AG04450 (cell line): ENCODE data around the gene ZIC5. TPM values are rescaled to one million over a fixed set of nuclear protein-coding genes. Genes with fewer than 3 reads are reported as not detected.

Experiments
- CTCF ChIA-PET: fragments of 300-600, 350-600 bp; formaldehyde crosslinking; extraction: SDS; loops from one replicate; lab custom pipeline; 2022; ENCODE audit warnings: antibody characterized with exemption, inconsistent platforms; lab: Charles Lee
- POLR2A ChIA-PET: fragments of 350-600 bp; formaldehyde crosslinking; extraction: SDS; loops from one replicate; lab custom pipeline; 2021; ENCODE audit warnings: antibody characterized with exemption, inconsistent platforms; lab: Yijun Ruan, JAX
- DNase-seq: peaks from one replicate; pipeline ENCODE4 v3.0.0-alpha.2; 2011; ENCODE audit warnings: low read depth, low spot score
- H3K27ac ChIP-seq: one replicate; pipeline ENCODE4 v1.5.1; 2012; ENCODE audit warnings: low read depth, low read length, control low read depth
- H3K27me3 ChIP-seq: one replicate; pipeline ENCODE4 v1.6.0; 2012; ENCODE audit warnings: low read length; ENCODE audit not compliant: control insufficient read depth, insufficient read depth
- H3K4me3 ChIP-seq: 2 replicates; pipeline ENCODE4 v1.5.1; 2011; ENCODE audit warnings: mild to moderate bottlenecking, low read depth, low read length, control low read depth
- H3K9me3 ChIP-seq: 2 replicates; pipeline ENCODE4 v1.5.1; 2012; ENCODE audit warnings: low read length; ENCODE audit not compliant: control insufficient read depth, insufficient read depth
- polyA plus RNA-seq: library from polyadenylated mRNA; depleted of rRNA; stranded (reverse); fragments of >200 nt; gene quantifications from 2 replicates; pipeline ENCODE4 v1.2.3, GENCODE V29; 2011
- TF ChIP-seq, protein P1 (sequence below): IDR thresholded peaks from 2 replicates; pipeline ENCODE4 v1.5.1; 2011; ENCODE audit warnings: low read depth, low read length, control low read depth, inconsistent platforms

The ZIC5 gene
- polyA plus RNA-seq, 1 experiment: not detected

DNA sequence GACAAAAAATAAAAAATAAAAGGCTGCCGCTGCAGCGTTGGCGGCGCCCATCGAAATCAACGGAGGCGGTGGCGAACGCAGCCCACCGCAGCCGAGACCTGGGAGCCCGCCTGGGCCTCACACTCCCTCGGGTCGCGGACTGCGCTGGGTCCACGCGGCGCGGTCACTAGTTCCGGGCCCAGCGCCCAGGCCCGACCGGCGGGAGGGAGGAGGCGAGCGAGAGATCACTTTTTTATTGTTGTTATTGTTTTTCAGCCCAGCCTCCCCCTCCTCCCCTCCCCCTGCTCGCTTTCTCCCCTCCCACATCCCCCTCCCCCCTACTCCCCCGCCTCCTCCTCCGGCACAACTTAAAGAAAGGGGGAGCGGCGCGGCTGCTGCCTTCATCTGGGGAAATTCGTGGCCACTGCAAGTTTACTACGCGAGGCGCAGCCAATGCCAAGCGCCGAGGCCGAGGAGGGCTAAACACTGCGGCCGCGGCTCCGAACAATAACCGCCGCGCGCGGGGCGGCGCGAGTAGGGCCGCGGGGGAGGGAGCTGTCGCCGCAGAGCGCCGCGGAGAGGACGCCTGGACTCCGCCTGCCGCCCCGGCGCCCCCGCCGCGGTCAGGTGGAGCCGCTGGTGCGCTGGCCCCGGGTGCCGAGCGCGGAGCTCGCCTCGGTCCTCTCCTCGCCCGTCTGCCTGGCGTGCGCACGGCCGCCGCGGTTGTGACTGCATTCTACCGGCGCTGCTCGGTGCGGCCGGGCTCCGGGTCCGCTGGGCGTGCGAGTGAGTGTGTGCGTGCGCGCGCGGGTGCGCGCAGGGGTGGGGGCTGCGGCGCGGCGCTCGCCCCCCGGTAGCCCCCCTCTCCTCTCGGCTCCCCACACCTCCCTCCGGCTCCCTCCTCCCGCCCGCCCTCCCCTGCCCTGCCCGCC lies 9.5 kb upstream of the ZIC5 start:
- Histone ChIP-seq H3K4me3 (peak overlapping the region; percentile 44), H3K27me3 (peaks cover 80% of the 10 kb centered on the region), H3K9me3 (peaks cover 17% of the 10 kb centered on the region), H3K27ac (no peak overlapping the region)
- TF ChIP-seq, protein P1, sequence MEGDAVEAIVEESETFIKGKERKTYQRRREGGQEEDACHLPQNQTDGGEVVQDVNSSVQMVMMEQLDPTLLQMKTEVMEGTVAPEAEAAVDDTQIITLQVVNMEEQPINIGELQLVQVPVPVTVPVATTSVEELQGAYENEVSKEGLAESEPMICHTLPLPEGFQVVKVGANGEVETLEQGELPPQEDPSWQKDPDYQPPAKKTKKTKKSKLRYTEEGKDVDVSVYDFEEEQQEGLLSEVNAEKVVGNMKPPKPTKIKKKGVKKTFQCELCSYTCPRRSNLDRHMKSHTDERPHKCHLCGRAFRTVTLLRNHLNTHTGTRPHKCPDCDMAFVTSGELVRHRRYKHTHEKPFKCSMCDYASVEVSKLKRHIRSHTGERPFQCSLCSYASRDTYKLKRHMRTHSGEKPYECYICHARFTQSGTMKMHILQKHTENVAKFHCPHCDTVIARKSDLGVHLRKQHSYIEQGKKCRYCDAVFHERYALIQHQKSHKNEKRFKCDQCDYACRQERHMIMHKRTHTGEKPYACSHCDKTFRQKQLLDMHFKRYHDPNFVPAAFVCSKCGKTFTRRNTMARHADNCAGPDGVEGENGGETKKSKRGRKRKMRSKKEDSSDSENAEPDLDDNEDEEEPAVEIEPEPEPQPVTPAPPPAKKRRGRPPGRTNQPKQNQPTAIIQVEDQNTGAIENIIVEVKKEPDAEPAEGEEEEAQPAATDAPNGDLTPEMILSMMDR: no peak
- DNase-seq: no peak
- CTCF ChIA-PET: interaction anchor here (1.4 kb wide), 1 partner anchor 254 kb away, joined by 4 read pairs; no protein-coding TSS in a partner anchor
- POLR2A ChIA-PET: no interaction called here

DNA sequence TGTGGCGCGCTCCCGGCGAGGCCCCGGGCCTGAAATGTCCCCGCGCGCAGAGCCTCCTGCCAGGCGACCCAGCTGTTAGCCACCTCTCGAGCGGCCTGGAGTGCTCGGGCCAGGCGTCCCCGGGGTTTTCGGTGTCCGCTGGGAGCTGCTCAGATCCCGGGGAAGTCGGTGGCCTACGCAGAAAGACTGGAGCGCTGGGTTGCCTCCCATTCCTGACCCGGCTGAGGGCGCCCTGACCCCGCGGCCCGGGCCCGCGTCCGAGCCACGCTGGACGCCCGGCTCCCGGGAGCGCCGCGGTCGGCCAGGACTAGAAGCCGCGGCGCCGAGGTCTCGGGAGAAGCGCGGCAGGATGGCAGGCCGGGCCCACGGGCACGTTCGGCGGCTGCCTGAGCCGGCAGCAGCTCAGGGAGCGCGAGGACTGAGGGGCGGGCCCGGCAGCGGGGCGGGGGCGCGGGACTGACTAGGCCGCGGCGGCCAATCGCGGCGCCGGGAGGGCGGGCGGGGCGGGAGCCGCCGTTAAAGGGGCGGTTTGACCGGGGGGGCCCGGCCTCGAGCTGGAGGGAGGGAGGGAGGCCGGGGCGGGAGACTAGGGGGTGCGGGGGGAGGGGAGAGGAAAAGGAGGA lies 8.7 kb upstream of the ZIC5 start:
- TF ChIP-seq, protein P1: no peak
- Histone ChIP-seq H3K27ac (no peak overlapping the region), H3K4me3 (peak overlapping the region; percentile 44), H3K27me3 (peaks cover 81% of the 10 kb centered on the region), H3K9me3 (peaks cover 23% of the 10 kb centered on the region)
- ChIA-PET POLR2A (no interaction called here), CTCF (interaction anchor here (0.6 to 1.4 kb wide), 2 partner anchors 255 to 324 kb away, joined by 4 to 8 read pairs; no protein-coding TSS in a partner anchor)
- DNase-seq: no peak

DNA sequence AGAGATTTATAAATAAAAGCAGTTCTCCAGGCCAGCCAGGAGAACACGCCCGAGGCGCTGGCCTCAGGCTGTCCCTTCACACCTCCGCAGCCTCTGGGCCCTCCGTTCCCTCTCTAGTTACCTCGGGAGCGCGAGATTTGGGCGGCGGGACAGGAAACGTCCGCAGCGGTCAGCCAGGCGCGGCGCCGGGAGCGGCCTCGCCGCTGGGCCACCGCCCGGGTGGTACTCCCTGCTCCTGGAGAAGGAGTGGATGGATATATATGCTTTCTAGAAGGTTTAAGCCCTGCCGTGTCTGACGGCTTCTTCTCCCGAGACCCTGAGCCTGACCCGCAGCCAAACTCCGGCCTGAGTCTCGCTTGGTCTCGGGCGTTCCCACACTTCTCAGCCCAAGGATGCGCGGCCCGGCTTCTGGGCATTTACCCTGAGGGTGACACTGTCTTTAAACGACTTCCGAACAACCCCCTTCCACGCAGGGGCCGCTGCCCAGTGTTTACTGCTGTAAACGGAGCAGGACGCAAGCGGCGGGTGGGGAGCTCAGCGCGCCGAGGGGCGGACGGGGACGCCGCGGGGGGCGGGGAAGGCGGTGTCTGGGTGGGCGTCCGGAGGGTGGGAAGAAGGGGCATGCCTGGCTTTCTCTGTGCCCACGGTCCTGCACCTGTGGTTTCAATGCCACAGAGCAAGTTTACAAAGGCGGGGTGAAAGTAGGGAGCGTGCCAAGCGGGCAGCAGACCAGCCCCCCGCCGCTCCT lies 8.1 kb upstream of the ZIC5 start:
- H3K27me3 ChIP-seq: peaks cover 82% of the 10 kb centered on the region
- no peak overlapping the region; the same call in 1 of the 2 replicates for H3K4me3 ChIP-seq
- CTCF ChIA-PET: interaction anchor here (1.4 kb wide), 1 partner anchor 256 kb away, joined by 4 read pairs; no protein-coding TSS in a partner anchor
- H3K27ac ChIP-seq: no peak overlapping the region
- no peak for DNase-seq
- peaks cover 26% of the 10 kb centered on the region for H3K9me3 ChIP-seq
- TF ChIP-seq, protein P1: no peak
- POLR2A ChIA-PET: no interaction called here

DNA sequence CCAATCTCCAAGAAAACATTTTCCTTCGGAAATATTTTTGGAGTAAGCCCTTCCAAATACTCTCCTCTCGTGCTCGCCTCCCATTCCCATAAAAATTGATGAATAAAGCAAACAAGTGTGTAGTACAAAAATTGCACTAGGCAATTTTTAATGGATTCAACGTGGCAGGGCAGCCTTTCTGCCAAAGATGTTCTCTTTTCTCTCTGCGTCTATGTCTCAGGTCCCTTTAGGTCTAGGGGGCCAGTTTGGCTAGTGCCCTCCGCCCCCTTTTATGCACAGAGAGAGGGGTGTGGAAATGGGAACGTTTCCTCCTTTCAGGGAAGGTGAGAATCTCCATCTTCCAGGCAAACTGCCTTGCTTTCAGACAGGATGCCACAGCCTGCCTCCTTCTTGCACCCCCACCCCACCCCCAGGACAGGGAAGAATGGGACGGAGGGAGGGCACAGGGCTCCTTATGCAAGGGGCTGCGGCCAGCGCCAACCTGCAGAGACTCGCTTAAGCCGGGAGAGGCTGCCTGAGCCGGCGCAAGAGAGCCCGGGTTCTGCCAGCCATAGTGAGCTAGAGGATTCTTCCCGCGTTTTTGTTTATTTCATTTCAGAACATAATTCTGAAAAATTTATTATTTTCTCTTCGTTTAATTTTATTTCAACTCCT lies 7.4 kb upstream of the ZIC5 start:
- POLR2A ChIA-PET: no interaction called here
- peaks cover 26% of the 10 kb centered on the region for H3K9me3 ChIP-seq
- H3K27ac ChIP-seq: no peak overlapping the region
- CTCF ChIA-PET: no interaction called here
- TF ChIP-seq, protein P1: no peak
- no peak overlapping the region for H3K4me3 ChIP-seq
- DNase-seq: no peak
- peaks cover 82% of the 10 kb centered on the region for H3K27me3 ChIP-seq
